Left renal pelvis (tissue), 4 donors: Measurements from ENCODE around the gene ENTR1. TPM values are rescaled to one million over a fixed set of nuclear protein-coding genes. Genes with fewer than 3 reads are reported as not detected.
A peak's percentile ranks its signal among the peaks of the same experiment; 100 is the strongest.

Experiments used
- DNase-seq, 4 donors: peaks; one replicate each; pipeline ENCODE4 v3.0.0-alpha.2; 2013; ENCODE audit warnings: low read depth in 4 of 4, low spot score in 3 of 4
- polyA plus RNA-seq, 4 donors: library from polyadenylated mRNA; unstranded; fragments of 120-200 nt; gene quantifications; one replicate each; pipeline ENCODE4 v1.2.1, GENCODE V29; 2013; ENCODE audit not compliant: insufficient read length in 4 of 4

Gene ENTR1
- polyA plus RNA-seq, 4 donors = 42.1 to 61.4 (median 46.4) TPM

GRCh38 chr9:136400038-136400834, 10.2 kb downstream of the ENTR1 start, which contains the start of gene SNAPC4:
SNAPC4 (minus strand) TSS chr9:136400170; CDS start chr9:136398428, 1,742 bp downstream.
- DNase-seq = peak; percentile 57 to 76 (median 72)

- DNase-seq = no peak
Observed at GRCh38 chr9:136399176-136400037, 11.0 kb downstream of the ENTR1 start.

- no peak for DNase-seq
Observed at GRCh38 chr9:136398286-136398685, 12.1 kb downstream of the ENTR1 start.

- no peak for DNase-seq
Observed at GRCh38 chr9:136397643-136398042, 12.8 kb downstream of the ENTR1 start.

GRCh38 chr9:136396219-136396515, 14.2 kb downstream of the ENTR1 start:
- no peak for DNase-seq

- DNase-seq = no peak
Observed at GRCh38 chr9:136395345-136396218, 14.8 kb downstream of the ENTR1 start.

- no peak for DNase-seq
Observed at GRCh38 chr9:136395020-136395340, 15.4 kb downstream of the ENTR1 start.

- no peak for DNase-seq
Observed at GRCh38 chr9:136394312-136395019, 15.9 kb downstream of the ENTR1 start.

- no peak for DNase-seq
Observed at GRCh38 chr9:136393531-136393930, 16.9 kb downstream of the ENTR1 start.

- DNase-seq = no peak
Observed at GRCh38 chr9:136392538-136393449, 17.6 kb downstream of the ENTR1 start.

GRCh38 chr9:136391737-136392537, 18.5 kb downstream of the ENTR1 start:
- DNase-seq = no peak

GRCh38 chr9:136389396-136389795, 21.0 kb downstream of the ENTR1 start:
- no peak for DNase-seq

GRCh38 chr9:136387217-136387616, 23.2 kb downstream of the ENTR1 start:
- DNase-seq = no peak

- no peak for DNase-seq
Observed at GRCh38 chr9:136386018-136386417, 24.4 kb downstream of the ENTR1 start.

- DNase-seq = no peak
Observed at GRCh38 chr9:136385015-136385414, 25.4 kb downstream of the ENTR1 start.

GRCh38 chr9:136383436-136383835, 27.0 kb downstream of the ENTR1 start:
- DNase-seq = no peak

- no peak for DNase-seq
Observed at GRCh38 chr9:136381966-136382513, 28.4 kb downstream of the ENTR1 start.

- DNase-seq = no peak
Observed at GRCh38 chr9:136381311-136381710, 29.1 kb downstream of the ENTR1 start.
